Activated CD8-positive, alpha-beta T cell treated with anti-CD3 and anti-CD28 coated beads for 36 hours (primary cell): ENCODE data around the gene JAG2. TPM values are rescaled to one million over a fixed set of nuclear protein-coding genes. Genes with fewer than 3 reads are reported as not detected.

Source experiments
- ATAC-seq: fragments of 200-7000 bp; cut with Tn5 transposase; one replicate; pipeline ENCODE4 v1.10.0; 2021; ENCODE audit warnings: mild to moderate bottlenecking, moderate library complexity
- CTCF ChIA-PET: fragments of 350-600 bp; sonication (Branson Sonifier 250); formaldehyde crosslinking; loops from one replicate; lab custom pipeline; 2021; ENCODE audit warnings: antibody characterized with exemption; lab: Charles Lee
- POLR2A ChIA-PET: fragments of 350-600 bp; sonication (Branson Sonifier 250); formaldehyde crosslinking; loops from one replicate; lab custom pipeline; 2021; ENCODE audit warnings: antibody characterized with exemption; lab: Charles Lee
- DNase-seq: peaks from one replicate; pipeline ENCODE4 v3.0.0-alpha.2; 2020
- H3K27ac Mint-ChIP-seq: one replicate; pipeline ENCODE4 v1.8.0; 2021; ENCODE audit warnings: mild to moderate bottlenecking, mixed read lengths
- H3K27me3 Mint-ChIP-seq: one replicate; pipeline ENCODE4 v1.8.0; 2021; ENCODE audit warnings: mixed read lengths
- H3K36me3 Mint-ChIP-seq: one replicate; pipeline ENCODE4 v1.8.0; 2021; ENCODE audit warnings: low read depth, mixed read lengths
- H3K4me1 Mint-ChIP-seq: one replicate; pipeline ENCODE4 v1.8.0; 2021; ENCODE audit warnings: low read depth, mixed read lengths
- H3K4me3 Mint-ChIP-seq: one replicate; pipeline ENCODE4 v1.8.0; 2021; ENCODE audit warnings: mild to moderate bottlenecking, moderate library complexity, mixed read lengths
- H3K9me3 Mint-ChIP-seq: one replicate; pipeline ENCODE4 v1.8.0; 2021; ENCODE audit warnings: mixed read lengths
- intact Hi-C: fragments of 100-400 bp; cut with micrococcal nuclease; formaldehyde crosslinking; loops from one replicate; pipeline ENCODE4 v1.10.0; 2022
- total RNA-seq, 2 experiments: library from RNA; stranded (reverse); gene quantifications; one replicate each; pipeline ENCODE4 v1.2.3, GENCODE V29; 2021
- TF ChIP-seq, protein P1 (sequence below): fragments of 200-600 bp; IDR thresholded peaks from one replicate; pipeline ENCODE4 v1.8.0; 2022; ENCODE audit warnings: antibody characterized with exemption, mild to moderate bottlenecking

The JAG2 gene
- total RNA-seq, 2 experiments from 2014 or later, result 3.6 to 4.1 TPM

DNA sequence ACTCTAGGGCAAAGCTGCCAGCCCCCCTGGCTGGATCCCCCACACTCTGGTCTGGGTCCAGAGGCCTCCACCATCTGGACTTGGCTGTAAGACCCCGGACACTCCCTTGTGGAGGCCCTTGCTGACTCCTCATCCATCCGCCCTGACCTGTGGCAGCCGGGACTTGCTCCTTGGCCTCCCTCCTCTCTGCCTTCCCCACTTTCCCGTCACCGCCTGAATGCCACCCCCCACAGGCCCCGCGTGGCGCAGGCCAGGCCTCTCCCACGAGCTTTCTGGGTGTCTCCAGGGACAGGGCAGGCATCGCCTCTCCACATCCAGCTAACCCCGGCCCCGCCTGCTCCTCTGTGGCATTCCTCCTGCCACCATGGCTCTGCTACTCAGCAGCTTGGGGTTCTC lies 14.1 kb downstream of the JAG2 start:
- Mint-ChIP-seq H3K4me1 (no peaks in the 10 kb centered on the region), H3K27me3 (no peaks in the 10 kb centered on the region), H3K27ac (no peak overlapping the region), H3K9me3 (no peaks in the 10 kb centered on the region), H3K4me3 (no peak overlapping the region), H3K36me3 (no peaks in the 10 kb centered on the region)
- TF ChIP-seq, protein P1, sequence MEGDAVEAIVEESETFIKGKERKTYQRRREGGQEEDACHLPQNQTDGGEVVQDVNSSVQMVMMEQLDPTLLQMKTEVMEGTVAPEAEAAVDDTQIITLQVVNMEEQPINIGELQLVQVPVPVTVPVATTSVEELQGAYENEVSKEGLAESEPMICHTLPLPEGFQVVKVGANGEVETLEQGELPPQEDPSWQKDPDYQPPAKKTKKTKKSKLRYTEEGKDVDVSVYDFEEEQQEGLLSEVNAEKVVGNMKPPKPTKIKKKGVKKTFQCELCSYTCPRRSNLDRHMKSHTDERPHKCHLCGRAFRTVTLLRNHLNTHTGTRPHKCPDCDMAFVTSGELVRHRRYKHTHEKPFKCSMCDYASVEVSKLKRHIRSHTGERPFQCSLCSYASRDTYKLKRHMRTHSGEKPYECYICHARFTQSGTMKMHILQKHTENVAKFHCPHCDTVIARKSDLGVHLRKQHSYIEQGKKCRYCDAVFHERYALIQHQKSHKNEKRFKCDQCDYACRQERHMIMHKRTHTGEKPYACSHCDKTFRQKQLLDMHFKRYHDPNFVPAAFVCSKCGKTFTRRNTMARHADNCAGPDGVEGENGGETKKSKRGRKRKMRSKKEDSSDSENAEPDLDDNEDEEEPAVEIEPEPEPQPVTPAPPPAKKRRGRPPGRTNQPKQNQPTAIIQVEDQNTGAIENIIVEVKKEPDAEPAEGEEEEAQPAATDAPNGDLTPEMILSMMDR, result no peak
- DNase-seq, result no peak
- CTCF ChIA-PET, result no interaction called here
- POLR2A ChIA-PET, result interaction anchor here (0.5 to 0.9 kb wide), 2 partner anchors 9 to 943 kb away, joined by 3 read pairs; no protein-coding TSS in a partner anchor
- no peak for ATAC-seq
- intact Hi-C loops, result no loop called here

DNA sequence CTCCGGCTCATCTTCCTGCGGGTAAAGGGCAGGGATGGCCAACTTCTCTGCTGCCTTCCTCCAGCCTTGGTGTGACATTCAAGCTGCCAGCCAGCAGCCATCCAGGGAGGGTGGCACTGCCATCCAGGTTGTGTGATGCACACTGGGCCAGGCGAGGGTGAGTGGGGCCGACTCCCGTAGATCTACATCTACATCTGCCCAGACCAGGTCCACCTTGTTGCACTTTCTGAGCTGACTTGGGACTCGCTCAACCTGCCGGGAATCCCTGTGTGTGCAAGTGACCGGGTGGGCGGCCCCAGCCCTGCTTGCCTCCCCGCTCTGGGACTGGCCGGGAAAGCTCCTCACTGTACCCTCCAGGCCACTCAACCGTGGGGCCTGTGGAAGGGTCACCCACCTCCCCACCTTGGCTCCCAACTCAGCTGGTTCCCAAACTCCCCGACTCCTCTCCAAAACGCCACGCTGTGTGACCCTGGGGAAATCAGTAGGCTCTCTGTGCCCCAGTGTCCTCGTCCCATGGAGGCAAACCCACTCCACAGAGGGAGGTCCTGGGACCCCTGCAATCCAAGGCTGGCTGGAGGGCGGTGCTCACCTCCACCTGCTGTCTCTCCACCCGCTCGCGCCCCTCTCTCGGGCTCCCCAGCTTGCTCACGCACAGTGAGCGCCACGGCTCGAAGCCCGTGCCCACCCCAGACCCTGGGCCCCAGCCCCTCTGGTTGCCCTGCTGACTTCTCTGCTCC lies 14.7 kb downstream of the JAG2 start:
- ATAC-seq, result no peak
- TF ChIP-seq, protein P1, result no peak
- no peak overlapping the region for H3K4me3 Mint-ChIP-seq
- no peaks in the 10 kb centered on the region for H3K4me1 Mint-ChIP-seq
- ChIA-PET CTCF (no interaction called here), POLR2A (interaction anchor here (0.9 to 1.0 kb wide), 2 partner anchors 10 to 11 kb away, joined by 3 read pairs; no protein-coding TSS in a partner anchor)
- no peak overlapping the region for H3K27ac Mint-ChIP-seq
- H3K9me3 Mint-ChIP-seq, result no peaks in the 10 kb centered on the region
- no peaks in the 10 kb centered on the region for H3K27me3 Mint-ChIP-seq
- DNase-seq, result no peak
- H3K36me3 Mint-ChIP-seq, result no peaks in the 10 kb centered on the region
- intact Hi-C loops, result no loop called here

DNA sequence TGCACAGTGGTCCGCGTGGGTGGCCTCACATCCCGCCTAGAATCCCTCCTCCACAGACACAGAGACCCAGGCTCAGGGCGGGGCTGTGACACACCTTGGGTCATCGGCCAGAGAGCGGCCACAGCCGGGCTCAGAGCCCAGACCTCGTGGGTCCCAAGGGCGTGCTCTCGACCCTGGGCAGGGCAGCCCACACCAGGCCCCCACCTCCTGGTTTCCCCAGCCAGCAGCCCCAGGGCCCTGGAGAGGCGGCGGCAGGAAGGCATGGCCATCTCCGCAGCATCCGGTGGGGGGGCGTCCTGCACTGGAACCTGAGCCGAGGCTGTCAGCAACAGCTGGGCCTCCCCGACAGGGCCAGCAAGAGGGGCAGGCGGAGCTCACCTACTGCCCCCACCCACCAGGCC lies 15.2 kb downstream of the JAG2 start:
- no peaks in the 10 kb centered on the region for H3K27me3 Mint-ChIP-seq
- TF ChIP-seq, protein P1, result no peak
- CTCF ChIA-PET, result no interaction called here
- H3K36me3 Mint-ChIP-seq, result no peaks in the 10 kb centered on the region
- intact Hi-C loops, result no loop called here
- H3K27ac Mint-ChIP-seq, result no peak overlapping the region
- no peaks in the 10 kb centered on the region for H3K4me1 Mint-ChIP-seq
- H3K4me3 Mint-ChIP-seq, result no peak overlapping the region
- no peak for DNase-seq
- POLR2A ChIA-PET, result interaction anchor here (1.0 kb wide), 1 partner anchor 11 kb away, joined by 3 read pairs; no protein-coding TSS in a partner anchor
- H3K9me3 Mint-ChIP-seq, result no peaks in the 10 kb centered on the region
- peak; percentile 17 for ATAC-seq

DNA sequence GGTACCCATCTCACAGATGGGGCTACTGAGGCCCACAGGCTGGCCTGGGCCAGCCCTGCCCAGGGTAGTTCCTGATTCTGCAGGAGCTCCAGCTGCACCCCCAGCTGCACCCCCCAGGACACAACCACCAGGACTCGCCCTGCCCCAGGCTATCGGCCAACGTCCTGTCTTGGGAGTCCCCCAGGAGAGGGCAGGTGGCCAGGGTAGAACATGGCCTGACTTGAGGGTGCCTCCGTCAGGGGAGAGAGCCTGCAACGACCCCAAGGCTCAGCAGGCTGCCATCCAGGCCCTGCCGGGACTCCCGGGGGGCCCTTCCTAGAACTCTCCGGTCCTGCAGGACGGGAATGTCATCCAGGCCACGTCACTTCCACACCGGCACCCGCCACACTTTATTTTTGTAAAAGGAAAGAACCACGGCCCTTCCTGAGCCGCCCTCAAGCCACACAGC lies 15.8 kb downstream of the JAG2 start:
- Mint-ChIP-seq H3K27ac (no peak overlapping the region), H3K9me3 (no peaks in the 10 kb centered on the region), H3K4me1 (no peaks in the 10 kb centered on the region), H3K36me3 (no peaks in the 10 kb centered on the region), H3K27me3 (no peaks in the 10 kb centered on the region), H3K4me3 (no peak overlapping the region)
- CTCF ChIA-PET, result no interaction called here
- intact Hi-C loops, result no loop called here
- TF ChIP-seq, protein P1, result no peak
- ATAC-seq (no peak), DNase-seq (no peak)
- POLR2A ChIA-PET, result interaction anchor here (1.0 kb wide), 1 partner anchor 12 kb away, joined by 3 read pairs; no protein-coding TSS in a partner anchor
